Neural cell (in vitro differentiated cells): ENCODE data around the gene ARSI.

Source experiments
- EP300 ChIP-seq: fragments of 450-650 bp; conservative IDR thresholded peaks from 2 replicates; pipeline ENCODE4 v1.6.1; 2014; ENCODE audit warnings: antibody characterized with exemption, mild to moderate bottlenecking, moderate library complexity; ENCODE audit not compliant: poor library complexity, severe bottlenecking
- EZH2 ChIP-seq: fragments of 200-600, 300-800 bp; shearing (Covaris generic), sonication (generic); IDR thresholded peaks from 2 replicates; pipeline ENCODE4 v1.6.1; 2014; ENCODE audit warnings: antibody characterized with exemption, low read length, borderline replicate concordance, mild to moderate bottlenecking; ENCODE audit not compliant: insufficient read depth, poor library complexity, severe bottlenecking
- POLR2AphosphoS5 ChIP-seq: IDR thresholded peaks from 2 replicates; pipeline ENCODE4 v1.6.1; 2012
- SMC3 ChIP-seq: fragments of 450-650 bp; conservative IDR thresholded peaks from 2 replicates; pipeline ENCODE4 v1.6.1; 2014; ENCODE audit warnings: antibody characterized with exemption, mild to moderate bottlenecking, moderate library complexity; ENCODE audit not compliant: poor library complexity
- TAF1 ChIP-seq: IDR thresholded peaks from 2 replicates; pipeline ENCODE4 v1.6.1; 2012; ENCODE audit warnings: low read depth
- TF ChIP-seq, protein P1 (sequence below): fragments of 450-650 bp; IDR thresholded peaks from 2 replicates; pipeline ENCODE4 v1.5.1; 2014; ENCODE audit warnings: antibody characterized with exemption, mild to moderate bottlenecking, moderate library complexity; ENCODE audit not compliant: poor library complexity, severe bottlenecking
- TF ChIP-seq, protein P2 (sequence below): IDR thresholded peaks from 2 replicates; pipeline ENCODE4 v1.6.1; 2012; ENCODE audit warnings: borderline replicate concordance

DNA sequence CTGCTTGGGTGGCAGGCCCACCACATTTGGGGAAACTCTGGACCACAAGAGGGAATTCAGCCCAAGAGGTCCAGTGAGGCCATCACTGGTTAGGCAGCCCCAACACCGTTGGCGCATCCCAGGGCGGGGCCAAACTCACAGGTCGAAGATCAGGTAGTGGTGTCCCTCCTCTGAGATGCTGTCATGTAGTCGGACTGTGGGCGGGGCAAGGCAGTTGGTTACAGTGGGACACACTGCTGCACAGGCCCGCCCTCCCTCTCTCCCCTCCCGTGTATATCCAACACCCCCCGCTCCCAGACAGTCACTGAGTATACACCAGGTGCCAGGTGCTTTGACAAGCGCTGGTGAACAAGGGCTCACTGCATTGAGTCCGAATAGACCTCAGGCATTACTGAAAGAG is 45.3 kb downstream of the ARSI start:
- TF ChIP-seq, protein P1, sequence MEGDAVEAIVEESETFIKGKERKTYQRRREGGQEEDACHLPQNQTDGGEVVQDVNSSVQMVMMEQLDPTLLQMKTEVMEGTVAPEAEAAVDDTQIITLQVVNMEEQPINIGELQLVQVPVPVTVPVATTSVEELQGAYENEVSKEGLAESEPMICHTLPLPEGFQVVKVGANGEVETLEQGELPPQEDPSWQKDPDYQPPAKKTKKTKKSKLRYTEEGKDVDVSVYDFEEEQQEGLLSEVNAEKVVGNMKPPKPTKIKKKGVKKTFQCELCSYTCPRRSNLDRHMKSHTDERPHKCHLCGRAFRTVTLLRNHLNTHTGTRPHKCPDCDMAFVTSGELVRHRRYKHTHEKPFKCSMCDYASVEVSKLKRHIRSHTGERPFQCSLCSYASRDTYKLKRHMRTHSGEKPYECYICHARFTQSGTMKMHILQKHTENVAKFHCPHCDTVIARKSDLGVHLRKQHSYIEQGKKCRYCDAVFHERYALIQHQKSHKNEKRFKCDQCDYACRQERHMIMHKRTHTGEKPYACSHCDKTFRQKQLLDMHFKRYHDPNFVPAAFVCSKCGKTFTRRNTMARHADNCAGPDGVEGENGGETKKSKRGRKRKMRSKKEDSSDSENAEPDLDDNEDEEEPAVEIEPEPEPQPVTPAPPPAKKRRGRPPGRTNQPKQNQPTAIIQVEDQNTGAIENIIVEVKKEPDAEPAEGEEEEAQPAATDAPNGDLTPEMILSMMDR: no peak
- TF ChIP-seq EZH2 (no peak), EP300 (no peak), POLR2AphosphoS5 (no peak), SMC3 (no peak), TAF1 (no peak)
- TF ChIP-seq, protein P2, sequence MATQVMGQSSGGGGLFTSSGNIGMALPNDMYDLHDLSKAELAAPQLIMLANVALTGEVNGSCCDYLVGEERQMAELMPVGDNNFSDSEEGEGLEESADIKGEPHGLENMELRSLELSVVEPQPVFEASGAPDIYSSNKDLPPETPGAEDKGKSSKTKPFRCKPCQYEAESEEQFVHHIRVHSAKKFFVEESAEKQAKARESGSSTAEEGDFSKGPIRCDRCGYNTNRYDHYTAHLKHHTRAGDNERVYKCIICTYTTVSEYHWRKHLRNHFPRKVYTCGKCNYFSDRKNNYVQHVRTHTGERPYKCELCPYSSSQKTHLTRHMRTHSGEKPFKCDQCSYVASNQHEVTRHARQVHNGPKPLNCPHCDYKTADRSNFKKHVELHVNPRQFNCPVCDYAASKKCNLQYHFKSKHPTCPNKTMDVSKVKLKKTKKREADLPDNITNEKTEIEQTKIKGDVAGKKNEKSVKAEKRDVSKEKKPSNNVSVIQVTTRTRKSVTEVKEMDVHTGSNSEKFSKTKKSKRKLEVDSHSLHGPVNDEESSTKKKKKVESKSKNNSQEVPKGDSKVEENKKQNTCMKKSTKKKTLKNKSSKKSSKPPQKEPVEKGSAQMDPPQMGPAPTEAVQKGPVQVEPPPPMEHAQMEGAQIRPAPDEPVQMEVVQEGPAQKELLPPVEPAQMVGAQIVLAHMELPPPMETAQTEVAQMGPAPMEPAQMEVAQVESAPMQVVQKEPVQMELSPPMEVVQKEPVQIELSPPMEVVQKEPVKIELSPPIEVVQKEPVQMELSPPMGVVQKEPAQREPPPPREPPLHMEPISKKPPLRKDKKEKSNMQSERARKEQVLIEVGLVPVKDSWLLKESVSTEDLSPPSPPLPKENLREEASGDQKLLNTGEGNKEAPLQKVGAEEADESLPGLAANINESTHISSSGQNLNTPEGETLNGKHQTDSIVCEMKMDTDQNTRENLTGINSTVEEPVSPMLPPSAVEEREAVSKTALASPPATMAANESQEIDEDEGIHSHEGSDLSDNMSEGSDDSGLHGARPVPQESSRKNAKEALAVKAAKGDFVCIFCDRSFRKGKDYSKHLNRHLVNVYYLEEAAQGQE: no peak
